HG03378 (cell line): ENCODE measurements around the gene CSMD2.
"Not testable (repeated sequence)": the region's sequence is repeated elsewhere in the genome, so short reads cannot be mapped to it uniquely, and the experiment has no call there.

ENCODE experiments used
- ATAC-seq: cut with Tn5 transposase; IDR thresholded peaks from one replicate; pipeline ENCODE4 v1.9.1; 2021; ENCODE audit warnings: mild to moderate bottlenecking, moderate library complexity; ENCODE audit not compliant: unreplicated experiment

CSMD2 gene

GRCh38 chr1:33517596-33518250 is 647.3 kb downstream of the CSMD2 start:
- no peak for ATAC-seq

- no peak for ATAC-seq
Measured at GRCh38 chr1:33516891-33517567, 648.0 kb downstream of the CSMD2 start.

GRCh38 chr1:33516428-33516827 is 648.6 kb downstream of the CSMD2 start:
- no peak for ATAC-seq

- no peak for ATAC-seq
Measured at GRCh38 chr1:33515607-33516006, 649.4 kb downstream of the CSMD2 start.

GRCh38 chr1:33515112-33515511 is 649.9 kb downstream of the CSMD2 start:
- no peak for ATAC-seq

GRCh38 chr1:33512226-33513011 is 652.6 kb downstream of the CSMD2 start:
- no peak for ATAC-seq

- ATAC-seq, result not testable (repeated sequence)
Measured at GRCh38 chr1:33509276-33509675, 655.8 kb downstream of the CSMD2 start.

- no peak for ATAC-seq
Measured at GRCh38 chr1:33508151-33508550, 656.9 kb downstream of the CSMD2 start.

GRCh38 chr1:33507661-33508060 is 657.4 kb downstream of the CSMD2 start:
- no peak for ATAC-seq

GRCh38 chr1:33503506-33503905 is 661.5 kb downstream of the CSMD2 start:
- ATAC-seq, result no peak

GRCh38 chr1:33502726-33503125 is 662.3 kb downstream of the CSMD2 start:
- ATAC-seq, result no peak

GRCh38 chr1:33501774-33502173 is 663.3 kb downstream of the CSMD2 start:
- ATAC-seq, result no peak

- ATAC-seq, result no peak
Measured at GRCh38 chr1:33501309-33501708, 663.7 kb downstream of the CSMD2 start.

- no peak for ATAC-seq
Measured at GRCh38 chr1:33500547-33500946, 664.5 kb downstream of the CSMD2 start.

- no peak for ATAC-seq
Measured at GRCh38 chr1:33497410-33497809, 667.6 kb downstream of the CSMD2 start.

- ATAC-seq, result no peak
Measured at GRCh38 chr1:33494929-33495328, 670.1 kb downstream of the CSMD2 start.

- ATAC-seq, result no peak
Measured at GRCh38 chr1:33488624-33489023, 676.4 kb downstream of the CSMD2 start.

- no peak for ATAC-seq
Measured at GRCh38 chr1:33482412-33482811, 682.6 kb downstream of the CSMD2 start.

GRCh38 chr1:33477451-33477850 is 687.6 kb downstream of the CSMD2 start:
- ATAC-seq, result no peak

- no peak for ATAC-seq
Measured at GRCh38 chr1:33473900-33474299, 691.1 kb downstream of the CSMD2 start.

GRCh38 chr1:33472269-33472980 is 692.6 kb downstream of the CSMD2 start, which contains the start of gene ZSCAN20:
TSS of gene ZSCAN20 (plus strand) at chr1:33472645. CDS start at chr1:33479289, 6,644 bp downstream.
- peak; percentile 86 for ATAC-seq
